Right cardiac atrium (tissue), 5 donors: ENCODE results near the gene CDK8. TPM values are rescaled to one million over a fixed set of nuclear protein-coding genes. Genes with fewer than 3 reads are reported as not detected.
"Not testable (repeated sequence)": the region's sequence is repeated elsewhere in the genome, so short reads cannot be mapped to it uniquely, and the experiment has no call there.

Source experiments
- ATAC-seq, 2 donors: fragments of 200-7000 bp; cut with Tn5 transposase; one replicate each; pipeline versions ENCODE4 v1.8.0 to v1.9.1; 2020; ENCODE audit warnings: moderate library complexity in 2 of 2, mild to moderate bottlenecking in 1 of 2
- DNase-seq, 3 donors: peaks; one replicate each; pipeline ENCODE4 v3.0.0-alpha.2; 2020
- H3K27ac ChIP-seq: one replicate; pipeline ENCODE4 v1.5.1; 2013; ENCODE audit warnings: mild to moderate bottlenecking, low read length, control low read depth, moderate library complexity
- H3K27me3 ChIP-seq: one replicate; pipeline ENCODE4 v1.6.1; 2013; ENCODE audit not compliant: control insufficient read depth, insufficient read depth
- H3K4me1 ChIP-seq: one replicate; pipeline ENCODE4 v1.6.1; 2013; ENCODE audit warnings: low read length; ENCODE audit not compliant: control insufficient read depth, insufficient read depth
- H3K4me3 ChIP-seq: one replicate; pipeline ENCODE4 v1.5.1; 2013; ENCODE audit warnings: low read length, control low read depth
- H3K9me3 ChIP-seq: one replicate; pipeline ENCODE4 v1.6.1; 2013; ENCODE audit warnings: low read length; ENCODE audit not compliant: control insufficient read depth
- WGBS: extraction: QIAGEN DNeasy Blood & Tissue Kit; methylation state at CpG from one replicate; pipeline ENCODE4 v1.1.7; 2013; 5-methylcytosine and 5-hydroxymethylcytosine counted together
- intact Hi-C, 4 donors: fragments of 100-400 bp; cut with DNase I; formaldehyde crosslinking; loops; one replicate each; pipeline versions ENCODE4 v1.11.0 to v1.14.0; 2022 to 2023
- polyA plus RNA-seq: library from polyadenylated mRNA; stranded (reverse); fragments of 200-250 nt; gene quantifications from one replicate; pipeline ENCODE4 v1.2.3, GENCODE V29; 2013
- total RNA-seq, 4 donors: library from RNA; stranded (reverse); fragmentation: NEBNext Ultra II Directional; extraction: Animal tissue kit (Norgen Biotek cat#: 25700); gene quantifications; one replicate each; pipeline ENCODE4 v1.2.1, GENCODE V29; 2021
- donor health status: healthy with polysubstance abuse.
- donor health status: DM: no; HTN: yes; CAD: no.
- donor health status: DM: no; HTN: no; CAD: no.
- donor health status: DM: no; HTN: yes; CAD: no; lungs with severe emphysema.
- donor health status: DM: yes; HTN: yes; CAD: no.

Gene CDK8
- total and polyA plus RNA-seq, 5 donors, result 6.1 to 13.6 (median 11.4) TPM

GRCh38 chr13:26312019-26312418 lies 58.1 kb downstream of the CDK8 start:
- H3K27ac ChIP-seq, H3K9me3 ChIP-seq, H3K27me3 ChIP-seq, DNase-seq, H3K4me1 ChIP-seq, H3K4me3 ChIP-seq, ATAC-seq, intact Hi-C loops: not testable (repeated sequence)
- WGBS, result 95% methylated on average over 7 of the region's 7 CpGs

DNA sequence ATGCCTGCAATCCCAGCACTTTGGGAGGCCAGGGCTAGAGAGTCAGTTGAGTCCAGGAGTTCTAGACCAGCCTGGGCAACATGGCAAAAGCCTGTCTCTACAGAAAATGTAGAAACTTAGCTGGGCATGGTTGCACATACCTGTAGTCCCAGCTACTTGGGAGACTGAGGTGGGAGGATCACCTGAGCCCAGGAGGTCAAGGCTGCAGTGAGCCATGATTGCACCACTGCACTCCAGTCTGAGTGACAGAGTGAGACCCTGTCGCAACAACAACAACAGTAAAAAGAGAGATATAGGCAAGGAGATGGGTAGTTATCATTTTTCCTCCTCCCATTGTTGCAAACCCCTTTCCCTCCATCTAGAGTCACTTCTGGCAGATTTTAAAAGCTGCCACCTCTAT lies 62.2 kb downstream of the CDK8 start:
- H3K9me3 ChIP-seq, intact Hi-C loops, H3K4me3 ChIP-seq, ATAC-seq, H3K4me1 ChIP-seq, DNase-seq, H3K27ac ChIP-seq, H3K27me3 ChIP-seq: not testable (repeated sequence)
- 100% methylated on average over 1 of the region's 1 CpG for WGBS

DNA sequence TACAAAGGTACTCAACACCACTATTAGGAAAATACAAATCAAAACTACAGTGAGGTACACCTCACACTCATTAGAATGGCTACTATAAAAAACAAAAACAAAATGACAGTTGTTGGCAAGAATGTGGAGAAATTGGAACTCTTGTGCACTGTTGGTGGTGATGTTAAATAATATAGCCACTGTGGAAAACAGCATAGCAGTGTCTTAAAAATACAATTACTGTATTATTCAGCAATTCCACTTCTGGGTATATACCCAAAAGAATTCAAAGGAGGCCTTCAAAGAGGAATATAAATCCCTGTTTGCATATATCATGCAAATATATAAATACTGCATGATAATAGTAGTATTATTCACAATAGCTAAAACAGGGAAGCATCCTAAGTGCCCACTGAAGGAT lies 66.8 kb downstream of the CDK8 start:
- intact Hi-C loops, result no loop called here
- Histone ChIP-seq H3K27me3 (no peaks in the 10 kb centered on the region), H3K4me1 (no peaks in the 10 kb centered on the region), H3K9me3 (no peaks in the 10 kb centered on the region), H3K27ac (no peak overlapping the region), H3K4me3 (no peak overlapping the region)
- DNase-seq, result no peak
- ATAC-seq, result no peak

DNA sequence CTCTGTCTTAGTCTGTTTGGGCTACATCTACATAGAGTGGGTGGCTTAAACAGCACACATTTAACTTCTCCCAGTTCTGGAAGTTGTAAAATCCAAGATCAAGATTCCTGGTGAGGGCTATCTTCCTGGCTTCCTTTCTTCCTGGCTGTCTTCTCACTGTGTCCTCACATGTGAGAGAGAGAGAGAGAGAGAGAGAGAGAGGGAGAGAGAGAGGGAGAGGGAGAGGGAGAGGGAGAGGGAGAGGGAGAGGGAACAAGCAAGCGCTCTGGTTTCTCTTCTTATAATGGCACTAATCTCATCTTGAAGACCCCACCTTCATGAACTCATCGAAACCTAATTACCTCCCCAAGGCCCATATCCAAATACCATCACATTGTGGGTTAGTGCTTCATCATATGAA lies 69.2 kb downstream of the CDK8 start:
- no peaks in the 10 kb centered on the region for H3K4me1 ChIP-seq
- intact Hi-C loops, result no loop called here
- no peaks in the 10 kb centered on the region for H3K9me3 ChIP-seq
- no peak for DNase-seq
- no peak overlapping the region for H3K27ac ChIP-seq
- H3K27me3 ChIP-seq, result no peaks in the 10 kb centered on the region
- WGBS, result 50% methylated on average over 2 of the region's 2 CpGs
- peak in 1 of 2 donors; percentile 36 for ATAC-seq
- no peak overlapping the region for H3K4me3 ChIP-seq

GRCh38 chr13:26323764-26324163 lies 69.8 kb downstream of the CDK8 start:
- Histone ChIP-seq H3K27me3 (no peaks in the 10 kb centered on the region), H3K27ac (no peak overlapping the region), H3K9me3 (no peaks in the 10 kb centered on the region), H3K4me1 (no peaks in the 10 kb centered on the region), H3K4me3 (no peak overlapping the region)
- 98% methylated on average over 1 of the region's 1 CpG for WGBS
- DNase-seq, result no peak
- no peak for ATAC-seq
- intact Hi-C loops, result no loop called here

DNA sequence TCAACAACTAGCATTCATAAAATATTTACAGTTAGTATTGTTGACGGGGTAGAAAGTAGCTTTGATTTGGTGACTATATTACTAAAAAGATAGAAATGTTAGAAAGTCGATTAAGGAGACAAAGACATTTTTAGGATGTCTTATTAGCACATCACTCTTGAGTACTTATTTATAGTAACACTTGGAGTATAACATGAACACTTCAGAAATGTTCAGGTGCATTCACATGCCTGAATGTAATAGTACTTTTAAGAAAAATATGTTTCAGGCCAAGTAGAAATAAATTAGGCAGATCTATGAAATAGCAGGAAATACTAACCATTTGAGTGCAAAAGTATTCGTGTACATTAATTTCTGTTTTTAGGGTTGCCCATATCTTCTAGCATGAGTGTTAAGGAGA lies 70.4 kb downstream of the CDK8 start:
- Histone ChIP-seq H3K27me3 (no peaks in the 10 kb centered on the region), H3K4me1 (no peaks in the 10 kb centered on the region), H3K9me3 (no peaks in the 10 kb centered on the region), H3K4me3 (no peak overlapping the region), H3K27ac (no peak overlapping the region)
- intact Hi-C loops, result no loop called here
- DNase-seq (no peak), ATAC-seq (no peak)
- WGBS, result 71% methylated on average over 3 of the region's 3 CpGs

DNA sequence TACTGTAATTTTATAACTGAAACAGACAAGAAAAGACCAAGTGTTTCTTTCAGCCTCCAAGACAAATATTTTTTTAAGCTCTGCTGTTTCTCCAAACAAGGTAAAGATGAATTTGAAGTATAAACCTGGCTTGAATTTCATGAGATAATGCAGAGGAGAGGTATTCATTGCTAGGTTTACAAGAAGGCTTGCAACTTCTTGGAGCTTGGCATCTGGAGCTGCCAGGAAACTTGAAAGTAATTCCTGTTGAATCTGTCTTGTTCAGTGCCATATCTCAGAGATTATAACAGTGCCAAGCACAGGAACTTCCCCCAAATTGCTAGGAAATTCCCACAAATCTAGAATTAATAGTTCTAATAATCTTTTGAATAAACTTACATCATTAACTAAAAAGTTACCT lies 70.9 kb downstream of the CDK8 start:
- H3K4me3 ChIP-seq, result no peak overlapping the region
- no peak overlapping the region for H3K27ac ChIP-seq
- no peak for ATAC-seq
- H3K27me3 ChIP-seq, result no peaks in the 10 kb centered on the region
- no peaks in the 10 kb centered on the region for H3K4me1 ChIP-seq
- no peaks in the 10 kb centered on the region for H3K9me3 ChIP-seq
- no peak for DNase-seq
- intact Hi-C loops, result no loop called here

GRCh38 chr13:26325876-26326275 lies 71.9 kb downstream of the CDK8 start:
- no peak for DNase-seq
- Histone ChIP-seq H3K27ac (no peak overlapping the region), H3K27me3 (no peaks in the 10 kb centered on the region), H3K4me1 (no peaks in the 10 kb centered on the region), H3K4me3 (no peak overlapping the region), H3K9me3 (no peaks in the 10 kb centered on the region)
- peak in 1 of 2 donors; percentile 35 for ATAC-seq
- 53% methylated on average over 1 of the region's 1 CpG for WGBS
- intact Hi-C loops, result no loop called here

GRCh38 chr13:26326562-26326961 lies 72.6 kb downstream of the CDK8 start:
- Histone ChIP-seq H3K4me1 (no peaks in the 10 kb centered on the region), H3K27me3 (no peaks in the 10 kb centered on the region), H3K27ac (no peak overlapping the region), H3K4me3 (no peak overlapping the region), H3K9me3 (no peaks in the 10 kb centered on the region)
- ATAC-seq, result peak; percentile 50 to 51
- 42% methylated on average over 2 of the region's 2 CpGs for WGBS
- DNase-seq, result no peak
- intact Hi-C loops, result no loop called here

- Histone ChIP-seq H3K27me3 (no peaks in the 10 kb centered on the region), H3K4me1 (no peaks in the 10 kb centered on the region), H3K27ac (no peak overlapping the region), H3K4me3 (no peak overlapping the region), H3K9me3 (no peaks in the 10 kb centered on the region)
- intact Hi-C loops, result no loop called here
- DNase-seq (no peak), ATAC-seq (no peak)
- 68% methylated on average over 1 of the region's 1 CpG for WGBS
These were observed 74.2 kb downstream of the CDK8 start for GRCh38 chr13:26327940-26328725.

DNA sequence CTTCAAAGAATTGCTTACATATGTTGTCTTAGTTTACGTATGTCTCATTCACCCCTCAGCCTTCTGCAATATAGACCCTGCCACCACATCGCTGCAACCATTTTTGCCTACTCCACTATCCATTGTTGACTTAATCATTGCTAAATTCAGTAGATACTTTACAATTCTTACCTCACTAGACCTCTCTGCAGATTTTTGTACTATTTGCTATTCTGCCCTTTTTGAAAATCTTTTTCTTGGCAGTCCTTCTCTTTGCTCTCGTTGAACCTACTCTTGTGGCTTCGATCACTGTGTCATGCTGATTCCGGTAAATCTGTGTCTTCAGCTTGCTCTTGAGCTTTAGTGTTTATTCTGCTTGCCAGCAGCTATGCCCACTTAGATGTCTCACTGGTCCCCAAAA lies 81.2 kb downstream of the CDK8 start:
- ATAC-seq (no peak), DNase-seq (no peak)
- H3K4me3 ChIP-seq, result no peak overlapping the region
- H3K9me3 ChIP-seq, result no peaks in the 10 kb centered on the region
- H3K27ac ChIP-seq, result no peak overlapping the region
- no peaks in the 10 kb centered on the region for H3K4me1 ChIP-seq
- no peaks in the 10 kb centered on the region for H3K27me3 ChIP-seq
- 86% methylated on average over 5 of the region's 5 CpGs for WGBS
- intact Hi-C loops, result no loop called here

- Histone ChIP-seq H3K4me3 (no peak overlapping the region), H3K27ac (no peak overlapping the region), H3K9me3 (no peaks in the 10 kb centered on the region), H3K27me3 (no peaks in the 10 kb centered on the region), H3K4me1 (no peaks in the 10 kb centered on the region)
- no peak for ATAC-seq
- 100% methylated on average over 2 of the region's 2 CpGs for WGBS
- intact Hi-C loops, result no loop called here
- DNase-seq, result no peak
These were observed 86.9 kb downstream of the CDK8 start for GRCh38 chr13:26340807-26341206.
